IPS-18c (cell line): ENCODE measurements around the gene PTPRD.
"Not testable (repeated sequence)": the region's sequence is repeated elsewhere in the genome, so short reads cannot be mapped to it uniquely, and the experiment has no call there.

Source experiments
- H3K4me3 ChIP-seq: 2 replicates; pipeline ENCODE4 v1.7.0; 2013; ENCODE audit warnings: low read depth, mild to moderate bottlenecking, low read length, moderate library complexity; ENCODE audit not compliant: insufficient read depth
- H3K9me3 ChIP-seq: one replicate; pipeline ENCODE4 v1.6.1; 2013; ENCODE audit warnings: mild to moderate bottlenecking, low read length, moderate library complexity; ENCODE audit not compliant: control insufficient read depth, insufficient read depth

The PTPRD gene

GRCh38 chr9:9997585-9997984 is 615.2 kb downstream of the PTPRD start:
- Histone ChIP-seq H3K4me3 (no peak overlapping the region), H3K9me3 (no peaks in the 10 kb centered on the region)

- Histone ChIP-seq H3K4me3 (no peak overlapping the region), H3K9me3 (no peaks in the 10 kb centered on the region)
These were observed 616.5 kb downstream of the PTPRD start for GRCh38 chr9:9996259-9996658.

- H3K9me3 ChIP-seq: peaks cover 2% of the 10 kb centered on the region
- H3K4me3 ChIP-seq: no peak overlapping the region
These were observed 619.9 kb downstream of the PTPRD start for GRCh38 chr9:9992936-9993335.

- Histone ChIP-seq H3K9me3 (no peaks in the 10 kb centered on the region), H3K4me3 (no peak overlapping the region)
These were observed 639.7 kb downstream of the PTPRD start for GRCh38 chr9:9973062-9973461.

- Histone ChIP-seq H3K4me3 (no peak overlapping the region), H3K9me3 (no peaks in the 10 kb centered on the region)
These were observed 642.3 kb downstream of the PTPRD start for GRCh38 chr9:9970514-9970913.

- H3K4me3 ChIP-seq: no peak overlapping the region
- no peaks in the 10 kb centered on the region for H3K9me3 ChIP-seq
These were observed 649.0 kb downstream of the PTPRD start for GRCh38 chr9:9963841-9964240.

- Histone ChIP-seq H3K9me3 (no peaks in the 10 kb centered on the region), H3K4me3 (no peak overlapping the region)
These were observed 650.9 kb downstream of the PTPRD start for GRCh38 chr9:9961934-9962333.

- H3K4me3 ChIP-seq: no peak overlapping the region
- H3K9me3 ChIP-seq: no peaks in the 10 kb centered on the region
These were observed 651.3 kb downstream of the PTPRD start for GRCh38 chr9:9961487-9961886.

- H3K9me3 ChIP-seq: no peaks in the 10 kb centered on the region
- H3K4me3 ChIP-seq: no peak overlapping the region
These were observed 661.1 kb downstream of the PTPRD start for GRCh38 chr9:9951556-9952160.

GRCh38 chr9:9950813-9951212 is 662.0 kb downstream of the PTPRD start:
- no peak overlapping the region for H3K4me3 ChIP-seq
- no peaks in the 10 kb centered on the region for H3K9me3 ChIP-seq

GRCh38 chr9:9949978-9950377 is 662.8 kb downstream of the PTPRD start:
- H3K4me3 ChIP-seq: no peak overlapping the region
- no peaks in the 10 kb centered on the region for H3K9me3 ChIP-seq

GRCh38 chr9:9949368-9949767 is 663.4 kb downstream of the PTPRD start:
- Histone ChIP-seq H3K4me3 (no peak overlapping the region), H3K9me3 (no peaks in the 10 kb centered on the region)

GRCh38 chr9:9945966-9946365 is 666.8 kb downstream of the PTPRD start:
- no peaks in the 10 kb centered on the region for H3K9me3 ChIP-seq
- no peak overlapping the region for H3K4me3 ChIP-seq

GRCh38 chr9:9942764-9943424 is 669.9 kb downstream of the PTPRD start:
- H3K9me3 ChIP-seq: no peaks in the 10 kb centered on the region
- no peak overlapping the region for H3K4me3 ChIP-seq

GRCh38 chr9:9938432-9938831 is 674.4 kb downstream of the PTPRD start:
- H3K4me3 ChIP-seq: no peak overlapping the region

GRCh38 chr9:9931464-9931863 is 681.3 kb downstream of the PTPRD start:
- H3K4me3 ChIP-seq, H3K9me3 ChIP-seq: not testable (repeated sequence)

More at GRCh38 chr9:9938432-9938831, 674.4 kb downstream of the PTPRD start:
- H3K9me3 ChIP-seq: no peaks in the 10 kb centered on the region

- no peaks in the 10 kb centered on the region for H3K9me3 ChIP-seq
- no peak overlapping the region for H3K4me3 ChIP-seq
These were observed 688.4 kb downstream of the PTPRD start for GRCh38 chr9:9924376-9924775.

- Histone ChIP-seq H3K9me3 (no peaks in the 10 kb centered on the region), H3K4me3 (no peak overlapping the region)
These were observed 691.0 kb downstream of the PTPRD start for GRCh38 chr9:9921805-9922204.
